ENCODE results near the gene ZBTB21. TPM values are rescaled to one million over a fixed set of nuclear protein-coding genes. Genes with fewer than 3 reads are reported as not detected.

The ZBTB21 gene
- polyA plus RNA-seq, 1 of the 3 experiments (the other 2 are of a cell fraction): 2.9 TPM

GRCh38 chr21:42038393-42038792 lies 28.2 kb upstream of the ZBTB21 start (continued):
- TF ChIP-seq USF1 (IDR thresholded peaks at IDR 0.05; ENCODE audit: borderline replicate concordance, low read depth): no peak
- no peak for TF ChIP-seq GABPA (IDR thresholded peaks at IDR 0.05; ENCODE audit: low read depth)
- no peak for TF ChIP-seq RAD21 (IDR thresholded peaks at IDR 0.05; ENCODE audit: low read length)
- no peak for TF ChIP-seq POLR2AphosphoS5 (IDR thresholded peaks at IDR 0.05; ENCODE audit: low read depth, low read length)
- TF ChIP-seq FOSL2 (IDR thresholded peaks at IDR 0.05; ENCODE audit: borderline replicate concordance, low read depth): no peak
- TF ChIP-seq CTCF (IDR thresholded peaks at IDR 0.05): no peak
- no peak for TF ChIP-seq CHD2 (IDR thresholded peaks at IDR 0.05; ENCODE audit: low read length, partially characterized antibody)
- TF ChIP-seq RXRA (IDR thresholded peaks at IDR 0.05; ENCODE audit: borderline replicate concordance, low read depth): no peak
- no peak for TF ChIP-seq NFIC (IDR thresholded peaks at IDR 0.05; ENCODE audit: borderline replicate concordance)
- TF ChIP-seq SIN3A (IDR thresholded peaks at IDR 0.05; ENCODE audit: borderline replicate concordance, low read depth, low read length): no peak

- no peaks in the 10 kb centered on the region for H3K9me3 ChIP-seq
- no peaks in the 10 kb centered on the region for H3K79me2 ChIP-seq (ENCODE audit: insufficient read depth)
- no peak overlapping the region for H3K9ac ChIP-seq
- no peak overlapping the region for H3K4me3 ChIP-seq (ENCODE audit: low read depth in 2 of 2, low read length in 1 of 2)
- no peaks in the 10 kb centered on the region for H3K27me3 ChIP-seq (ENCODE audit: insufficient read depth)
- no peak overlapping the region for H3K4me2 ChIP-seq
- TF ChIP-seq MEF2A (IDR thresholded peaks at IDR 0.05; ENCODE audit: borderline replicate concordance, low read depth): no peak
- TF ChIP-seq JUND (IDR thresholded peaks at IDR 0.05): no peak
- no peak for TF ChIP-seq POLR2AphosphoS5 (IDR thresholded peaks at IDR 0.05; ENCODE audit: low read depth, low read length)
- no peak for TF ChIP-seq GATA2 (CRISPR knock-in tag; IDR thresholded peaks at IDR 0.05)
- TF ChIP-seq MXI1 (IDR thresholded peaks at IDR 0.05; ENCODE audit: low read depth, low read length): no peak
- TF ChIP-seq ELF1 (IDR thresholded peaks at IDR 0.05): no peak
- TF ChIP-seq TEAD4 (IDR thresholded peaks at IDR 0.05; ENCODE audit: borderline replicate concordance, insufficient read depth): no peak
- no peak for TF ChIP-seq RAD21 (IDR thresholded peaks at IDR 0.05; ENCODE audit: low read length)
- no peak for TF ChIP-seq CTCF (IDR thresholded peaks at IDR 0.05)
- TF ChIP-seq REST (IDR thresholded peaks at IDR 0.05; ENCODE audit: low read depth, low read length): no peak
- no peak for TF ChIP-seq EZH2phosphoT487 (IDR thresholded peaks at IDR 0.05; ENCODE audit: borderline replicate concordance, low read depth)
- TF ChIP-seq FOXJ3 (CRISPR knock-in tag; IDR thresholded peaks at IDR 0.05): no peak
- TF ChIP-seq USF2 (IDR thresholded peaks at IDR 0.05; ENCODE audit: borderline replicate concordance, low read depth, low read length): no peak
- CTCF ChIA-PET: no interaction called here
- no peak overlapping the region for H3K27ac ChIP-seq (ENCODE audit: low read depth in 2 of 2, low read length in 1 of 2)
- H2AFZ ChIP-seq (ENCODE audit: low read depth): no peak overlapping the region
- H4K20me1 ChIP-seq (ENCODE audit: insufficient read depth): no peaks in the 10 kb centered on the region
- POLR2A ChIA-PET: no interaction called here
- H3K4me1 ChIP-seq (ENCODE audit: control insufficient read depth in 1 of 2, insufficient read depth in 2 of 2, low read depth in 1 of 2, low read length in 1 of 2): peaks cover 0 to 12% of the 10 kb centered on the region in 2 experiments; a peak in 2 of 4 replicates
- H3F3A ChIP-seq (replicated peaks; ENCODE audit: insufficient read depth): peaks cover 3% of the 10 kb centered on the region
- no peak for DNase-seq
- H3K36me3 ChIP-seq (replicated peaks in 1 of 2; ENCODE audit: control insufficient read depth in 1 of 2, insufficient read depth in 2 of 2, low read length in 1 of 2): no peaks in the 10 kb centered on the region
- 71% methylated on average over 12 of the region's 12 CpGs for WGBS (ENCODE audit: low lambda C conversion rate)
- no peaks in the 10 kb centered on the region for H3K9me2 ChIP-seq
Measured at GRCh38 chr21:42037943-42038342, 27.8 kb upstream of the ZBTB21 start.
